HCT116 (cell line): ENCODE data around the gene C12orf75. TPM values are rescaled to one million over a fixed set of nuclear protein-coding genes. Genes with fewer than 3 reads are reported as not detected.

Experiments used
- ATAC-seq: fragments of 200-7000 bp; cut with Tn5 transposase; 2 replicates; pipeline ENCODE4 v1.9.1; 2020; ENCODE audit warnings: mild to moderate bottlenecking, moderate library complexity
- BruUV-seq: library from RNA; stranded (reverse); fragments of 400-500 nt; replicated peaks from 2 replicates; lab custom pipeline; 2021; lab: Mats Ljungman, UMichigan
- CTCF ChIA-PET: fragments of 300-600 bp; sonication (Branson Sonifier 250); formaldehyde crosslinking; loops from one replicate; lab custom pipeline; 2021; ENCODE audit warnings: antibody characterized with exemption; lab: Charles Lee
- POLR2A ChIA-PET: fragments of 300-600, 350-600 bp; sonication (Branson Sonifier 250); formaldehyde crosslinking; loops from one replicate; lab custom pipeline; 2021; ENCODE audit warnings: antibody characterized with exemption; lab: Charles Lee
- RAD21 ChIA-PET, 2 experiments: fragments of 300-600 bp; sonication (Branson Sonifier 250); formaldehyde crosslinking; loops; one replicate each; lab custom pipeline; 2023; ENCODE audit warnings: low total read pairs in 2 of 2; ENCODE audit not compliant: uncharacterized antibody in 2 of 2, unreplicated experiment in 2 of 2, low non-redundant PET in 1 of 2; lab: Charles Lee
- DNase-seq: peaks from one replicate; pipeline ENCODE4 v3.0.0-alpha.2; 2010; ENCODE audit warnings: low read depth, low spot score
- H2AFZ ChIP-seq: fragments of 200-600 bp; shearing (Covaris generic), sonication (generic); 2 replicates; pipeline ENCODE4 v1.6.1; 2017; ENCODE audit warnings: low read depth, mixed run types, mixed read lengths, antibody characterized with exemption, low read length; ENCODE audit not compliant: poor library complexity, severe bottlenecking
- H3K27ac ChIP-seq: 2 replicates; pipeline ENCODE4 v1.5.1; 2012; ENCODE audit warnings: low read depth, low read length
- H3K27me3 ChIP-seq: fragments of 200-600 bp; sonication (generic); 2 replicates; pipeline ENCODE4 v1.6.1; 2016; ENCODE audit warnings: mixed run types, low read length, mixed read lengths; ENCODE audit not compliant: insufficient read depth
- H3K36me3 ChIP-seq, 2 experiments: fragments of 200-500 bp in 1 of 2; fragments of 200-600 bp in 1 of 2; sonication (Bioruptor generic) in 1 of 2; sonication (generic) in 1 of 2; 2 replicates each; pipeline versions ENCODE4 v1.5.1 to v1.6.1; 2014 to 2016; ENCODE audit warnings: low read length in 2 of 2, inconsistent platforms in 1 of 2, mixed read lengths in 1 of 2, mixed run types in 1 of 2; ENCODE audit not compliant: insufficient read depth in 2 of 2, control insufficient read depth in 1 of 2
- H3K4me1 ChIP-seq, 2 experiments: fragments of 200-600 bp in 1 of 2; sonication (generic) in 1 of 2; 2 replicates each; pipeline versions ENCODE4 v1.5.1 to v1.6.1; 2012 to 2017; ENCODE audit warnings: low read length in 2 of 2, inconsistent platforms in 1 of 2, mild to moderate bottlenecking in 1 of 2, mixed read lengths in 1 of 2, mixed run types in 1 of 2, moderate library complexity in 1 of 2; ENCODE audit not compliant: insufficient read depth in 2 of 2, control insufficient read depth in 1 of 2
- H3K4me2 ChIP-seq: fragments of 200-600 bp; sonication (generic); 2 replicates; pipeline ENCODE4 v1.6.1; 2017; ENCODE audit warnings: mixed run types, low read length, mixed read lengths
- H3K4me3 ChIP-seq, 2 experiments: fragments of 200-600 bp in 1 of 2; sonication (generic) in 1 of 2; replicated peaks in 1 of 2; 2 replicates each; pipeline ENCODE4 v1.5.1; 2011 to 2016; ENCODE audit warnings: low read length in 2 of 2, control low read depth in 1 of 2, low read depth in 1 of 2, mild to moderate bottlenecking in 1 of 2, mixed read lengths in 1 of 2, mixed run types in 1 of 2
- H3K79me2 ChIP-seq: fragments of 200-600 bp; sonication (generic); 2 replicates; pipeline ENCODE4 v1.6.1; 2017; ENCODE audit warnings: mild to moderate bottlenecking, mixed run types, low read length, moderate library complexity, mixed read lengths; ENCODE audit not compliant: insufficient read depth
- H3K9ac ChIP-seq: fragments of 200-600 bp; sonication (generic); 2 replicates; pipeline ENCODE4 v1.6.1; 2016; ENCODE audit warnings: low read length, mixed read lengths
- H3K9me2 ChIP-seq: fragments of 200-600 bp; sonication (generic), shearing (Covaris generic); 2 replicates; pipeline ENCODE4 v1.6.1; 2017; ENCODE audit warnings: mixed run types, mild to moderate bottlenecking, moderate library complexity; ENCODE audit not compliant: insufficient read depth
- H3K9me3 ChIP-seq, 2 experiments: fragments of 200-500 bp in 1 of 2; fragments of 200-600 bp in 1 of 2; sonication (Bioruptor generic) in 1 of 2; sonication (generic) in 1 of 2; 2 replicates each; pipeline ENCODE4 v1.6.1; 2014 to 2017; ENCODE audit warnings: low read length in 2 of 2, mixed read lengths in 2 of 2, inconsistent platforms in 1 of 2, low read depth in 1 of 2, mild to moderate bottlenecking in 1 of 2, mixed run types in 1 of 2, moderate library complexity in 1 of 2; ENCODE audit not compliant: control insufficient read depth in 1 of 2, insufficient read depth in 1 of 2
- H4K20me1 ChIP-seq: fragments of 200-600 bp; sonication (generic), shearing (Covaris generic); 2 replicates; pipeline ENCODE4 v1.6.1; 2017; ENCODE audit warnings: mixed run types, mild to moderate bottlenecking, moderate library complexity; ENCODE audit not compliant: insufficient read depth
- ATF3 ChIP-seq: IDR thresholded peaks from 2 replicates; pipeline ENCODE4 v1.6.1; 2012
- CBX3 ChIP-seq: IDR thresholded peaks from 2 replicates; pipeline ENCODE4 v1.6.1; 2012; ENCODE audit warnings: low read depth
- CEBPB ChIP-seq: IDR thresholded peaks from 2 replicates; pipeline ENCODE4 v1.6.1; 2012; ENCODE audit warnings: low read depth
- CTCF ChIP-seq, 3 experiments: fragments of 200-600 bp in 1 of 3; sonication (generic) in 1 of 3; IDR thresholded peaks in 2 of 3; conservative IDR thresholded peaks in 1 of 3; 2 replicates each; pipeline ENCODE4 v1.5.1; 2012 to 2017; ENCODE audit warnings: low read depth in 2 of 3, low read length in 2 of 3, antibody characterized with exemption in 1 of 3, borderline replicate concordance in 1 of 3, control low read depth in 1 of 3, mild to moderate bottlenecking in 1 of 3, mixed read lengths in 1 of 3, mixed run types in 1 of 3, moderate library complexity in 1 of 3; ENCODE audit not compliant: insufficient read depth in 1 of 3
- EGR1 ChIP-seq: IDR thresholded peaks from 2 replicates; pipeline ENCODE4 v1.6.1; 2012; ENCODE audit warnings: low read depth
- EZH2phosphoT487 ChIP-seq: fragments of 200-600 bp; IDR thresholded peaks from 2 replicates; pipeline ENCODE4 v1.6.1; 2018; ENCODE audit warnings: antibody characterized with exemption, borderline replicate concordance
- FOSL1 ChIP-seq: IDR thresholded peaks from 2 replicates; pipeline ENCODE4 v1.6.1; 2012; ENCODE audit warnings: low read depth
- JUND ChIP-seq: IDR thresholded peaks from 2 replicates; pipeline ENCODE4 v1.6.1; 2012
- MAX ChIP-seq: IDR thresholded peaks from 2 replicates; pipeline ENCODE4 v1.6.1; 2012
- POLR2A ChIP-seq: IDR thresholded peaks from 2 replicates; pipeline ENCODE4 v1.7.0; 2011; ENCODE audit warnings: borderline replicate concordance; ENCODE audit not compliant: insufficient read depth, insufficient read length; ENCODE audit errors: extremely low read depth
- POLR2AphosphoS5 ChIP-seq: IDR thresholded peaks from 2 replicates; pipeline ENCODE4 v1.6.1; 2011; ENCODE audit warnings: mild to moderate bottlenecking, low read depth, low read length, moderate library complexity
- RAD21 ChIP-seq: IDR thresholded peaks from 2 replicates; pipeline ENCODE4 v1.6.1; 2012; ENCODE audit warnings: low read depth, mild to moderate bottlenecking
- REST ChIP-seq: IDR thresholded peaks from 2 replicates; pipeline ENCODE4 v1.6.1; 2012; ENCODE audit warnings: low read depth
- SP1 ChIP-seq: IDR thresholded peaks from 2 replicates; pipeline ENCODE4 v1.6.1; 2012; ENCODE audit warnings: low read depth
- SRF ChIP-seq: IDR thresholded peaks from 2 replicates; pipeline ENCODE4 v1.6.1; 2012; ENCODE audit warnings: low read depth
- TCF7L2 ChIP-seq: IDR thresholded peaks from 2 replicates; pipeline ENCODE4 v1.7.0; 2011; ENCODE audit warnings: borderline replicate concordance, inconsistent platforms; ENCODE audit not compliant: insufficient read depth, insufficient read length; ENCODE audit errors: extremely low read depth
- YY1 ChIP-seq: IDR thresholded peaks from 2 replicates; pipeline ENCODE4 v1.6.1; 2011; ENCODE audit warnings: low read length, low read depth, moderate library complexity, mild to moderate bottlenecking; ENCODE audit not compliant: insufficient replicate concordance; ENCODE audit errors: extremely low read depth
- ZBTB33 ChIP-seq: IDR thresholded peaks from 2 replicates; pipeline ENCODE4 v1.6.1; 2011; ENCODE audit warnings: mild to moderate bottlenecking, low read length, moderate library complexity; ENCODE audit not compliant: insufficient replicate concordance; ENCODE audit errors: extremely low read depth
- intact Hi-C: fragments of 100-400 bp; cut with micrococcal nuclease; formaldehyde crosslinking; loops from 2 replicates; pipeline ENCODE4 v1.10.0; 2022
- total RNA-seq: library from RNA; stranded (reverse); gene quantifications from one replicate; pipeline ENCODE4 v1.2.1, GENCODE V29; 2021; ENCODE audit not compliant: unreplicated experiment

Gene C12orf75
- total RNA-seq, 1 experiment from 2014 or later, result 81.0 TPM

GRCh38 chr12:105374303-105374702 lies 43.8 kb downstream of the C12orf75 start:
- H3K79me2 ChIP-seq, result no peaks in the 10 kb centered on the region
- ATAC-seq (no peak), DNase-seq (no peak)
- H3K4me2 ChIP-seq, result no peak overlapping the region
- H3K36me3 ChIP-seq, result no peaks in the 10 kb centered on the region
- no peaks in the 10 kb centered on the region for H3K27me3 ChIP-seq
- H2AFZ ChIP-seq, result no peak overlapping the region
- no peaks in the 10 kb centered on the region for H4K20me1 ChIP-seq
- no TSS peak for BruUV-seq
- ChIA-PET POLR2A (no interaction called here), RAD21 (no interaction called here), CTCF (no interaction called here)
- H3K9ac ChIP-seq, result no peak overlapping the region
- intact Hi-C loops, result no loop called here
- H3K4me1 ChIP-seq, result no peaks in the 10 kb centered on the region
- H3K4me3 ChIP-seq, result no peak overlapping the region
- no peak overlapping the region for H3K27ac ChIP-seq
- TF ChIP-seq MAX, result no peak
- TF ChIP-seq EGR1, result no peak
- TF ChIP-seq FOSL1, result no peak
- TF ChIP-seq EZH2phosphoT487, result no peak
- no peak for TF ChIP-seq JUND
- no peak for TF ChIP-seq RAD21
- TF ChIP-seq CEBPB, result no peak
- no peak for TF ChIP-seq POLR2A
- no peak for TF ChIP-seq ATF3
- no peak for TF ChIP-seq TCF7L2
- no peak for TF ChIP-seq SRF
- TF ChIP-seq REST, result no peak
- no peak for TF ChIP-seq POLR2AphosphoS5
- no peak for TF ChIP-seq ZBTB33
- TF ChIP-seq CTCF (IDR thresholded peaks at IDR 0.05 in 2 of 3, conservative IDR thresholded peaks at IDR 0.05 in 1 of 3; ENCODE audit: borderline replicate concordance in 1 of 3, insufficient read depth in 1 of 3, low read depth in 2 of 3, low read length in 2 of 3), result no peak
- TF ChIP-seq SP1, result no peak
- TF ChIP-seq YY1, result no peak
- TF ChIP-seq CBX3, result no peak
- no peaks in the 10 kb centered on the region for H3K9me2 ChIP-seq
- no peaks in the 10 kb centered on the region for H3K9me3 ChIP-seq
